GM18508 (cell line): Measurements from ENCODE around the gene PDLIM3.
"Not testable (repeated sequence)": the region's sequence is repeated elsewhere in the genome, so short reads cannot be mapped to it uniquely, and the experiment has no call there.

Experiments
- ATAC-seq: cut with Tn5 transposase; IDR thresholded peaks from one replicate; pipeline ENCODE4 v1.9.1; 2021; ENCODE audit warnings: moderate number of reproducible peaks; ENCODE audit not compliant: insufficient read depth, unreplicated experiment

Gene PDLIM3, protein sequence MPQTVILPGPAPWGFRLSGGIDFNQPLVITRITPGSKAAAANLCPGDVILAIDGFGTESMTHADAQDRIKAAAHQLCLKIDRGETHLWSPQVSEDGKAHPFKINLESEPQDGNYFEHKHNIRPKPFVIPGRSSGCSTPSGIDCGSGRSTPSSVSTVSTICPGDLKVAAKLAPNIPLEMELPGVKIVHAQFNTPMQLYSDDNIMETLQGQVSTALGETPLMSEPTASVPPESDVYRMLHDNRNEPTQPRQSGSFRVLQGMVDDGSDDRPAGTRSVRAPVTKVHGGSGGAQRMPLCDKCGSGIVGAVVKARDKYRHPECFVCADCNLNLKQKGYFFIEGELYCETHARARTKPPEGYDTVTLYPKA

DNA sequence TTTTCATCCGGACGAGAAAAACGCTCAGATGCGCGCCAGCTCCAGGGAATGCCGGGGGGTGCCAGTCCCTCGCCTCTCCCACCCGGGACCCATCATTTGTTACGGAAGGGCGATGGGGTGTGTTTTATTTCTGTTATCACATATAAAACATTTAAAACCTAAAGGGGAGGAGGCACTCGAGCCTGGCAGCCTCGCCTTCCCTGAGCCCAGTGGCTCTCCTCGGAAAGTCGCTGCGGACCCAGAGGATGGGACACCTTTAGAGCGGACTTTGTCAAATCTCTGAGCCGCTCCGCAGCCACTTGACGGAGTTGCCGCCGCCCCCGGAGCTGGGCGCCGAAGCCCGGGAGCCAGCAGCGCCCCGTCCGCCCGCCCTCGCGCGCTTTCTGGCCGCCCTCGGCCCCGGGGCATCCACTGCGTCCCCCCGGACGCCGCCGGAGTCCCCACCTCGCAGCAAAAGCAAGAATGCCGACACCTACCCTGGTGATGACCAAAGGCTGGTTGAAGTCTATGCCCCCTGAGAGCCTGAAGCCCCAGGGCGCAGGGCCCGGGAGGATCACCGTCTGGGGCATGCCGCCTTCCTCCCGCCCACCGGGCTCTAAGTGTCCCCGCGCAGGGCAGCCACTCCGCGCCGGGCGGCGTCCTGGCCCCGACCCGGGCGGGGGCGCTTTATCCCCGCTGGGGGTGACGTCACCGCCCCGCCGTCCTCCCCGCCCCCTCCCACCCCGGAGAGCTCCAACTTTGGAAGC is at the start of gene PDLIM3:
Gene PDLIM3 (minus strand): TSS at position 642 of the 746 bp plus-strand sequence. CDS start 73 bp downstream, at position 569.
- no peak for ATAC-seq

DNA sequence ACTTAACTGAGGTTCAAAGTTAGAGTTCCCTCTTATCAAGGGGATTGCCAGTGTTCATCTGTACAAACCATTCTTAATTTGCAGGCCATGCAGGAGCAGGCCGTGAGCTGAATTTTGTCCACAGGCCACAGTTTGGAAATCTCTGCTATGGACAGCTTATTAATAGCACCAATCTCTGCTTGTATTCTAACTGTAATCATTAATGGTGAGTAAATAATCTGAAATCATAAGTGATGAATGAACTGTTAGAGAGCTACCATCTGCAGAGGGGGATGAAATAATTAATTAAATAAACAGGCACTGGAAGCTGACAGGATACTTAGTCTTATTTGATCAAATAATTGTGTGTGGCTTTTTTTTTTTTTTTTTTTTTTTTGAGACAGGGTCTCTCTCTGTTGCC is 48.5 kb upstream of the PDLIM3 start:
- ATAC-seq: no peak

DNA sequence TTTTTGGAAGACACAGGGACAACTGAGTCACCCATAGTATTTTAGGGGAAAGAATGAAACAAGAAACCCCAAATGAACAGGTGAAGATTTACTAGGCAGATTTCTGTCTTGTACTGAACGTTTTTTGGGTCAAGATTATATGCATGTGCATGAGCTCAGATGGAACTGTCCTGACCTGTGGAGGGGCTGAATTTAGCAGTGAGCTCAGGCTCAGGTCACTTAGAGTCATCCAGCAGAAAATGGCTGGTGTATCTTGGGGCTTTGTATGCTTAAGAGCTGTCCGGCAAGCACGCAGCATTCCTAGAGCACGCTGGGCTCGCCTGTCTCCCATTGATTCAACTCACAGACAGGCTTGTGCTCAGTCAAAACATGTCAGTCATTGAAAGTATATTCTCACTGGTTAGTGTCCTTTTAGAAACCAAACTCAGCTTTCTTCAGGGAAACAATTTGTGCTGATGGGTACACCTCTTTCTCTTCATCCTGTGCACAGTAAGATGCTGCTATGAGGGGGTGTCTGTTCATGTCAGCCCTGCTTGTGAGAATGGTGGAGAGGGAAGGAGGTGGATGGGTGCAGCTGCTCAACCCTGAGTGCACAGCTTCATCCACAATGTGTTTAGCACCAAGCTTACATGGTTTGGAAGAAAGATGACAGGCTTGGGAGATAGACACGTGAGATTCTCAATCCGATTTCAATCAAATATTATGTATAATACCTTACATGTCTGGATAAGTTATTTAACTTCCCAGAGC is 47.5 kb upstream of the PDLIM3 start:
- ATAC-seq: no peak

DNA sequence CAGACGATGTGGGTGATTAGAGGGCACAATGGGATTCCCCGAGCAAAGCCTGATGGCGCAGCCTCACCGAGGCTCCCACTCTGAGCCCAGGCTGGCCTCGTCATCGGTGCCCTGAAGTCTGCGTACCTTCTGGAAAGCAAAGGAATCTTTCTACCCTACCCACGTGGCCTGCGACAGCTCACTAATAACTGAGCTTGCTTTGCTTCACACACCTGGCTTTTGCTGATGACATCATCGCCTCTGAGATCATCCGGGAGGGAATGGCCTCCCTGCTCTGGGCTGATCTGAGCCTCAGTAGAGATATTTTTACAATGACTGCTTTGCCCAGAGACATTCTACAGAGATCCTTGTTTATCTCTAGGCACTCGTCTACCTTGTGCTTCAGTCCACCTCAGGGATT is 45.4 kb upstream of the PDLIM3 start:
- no peak for ATAC-seq

DNA sequence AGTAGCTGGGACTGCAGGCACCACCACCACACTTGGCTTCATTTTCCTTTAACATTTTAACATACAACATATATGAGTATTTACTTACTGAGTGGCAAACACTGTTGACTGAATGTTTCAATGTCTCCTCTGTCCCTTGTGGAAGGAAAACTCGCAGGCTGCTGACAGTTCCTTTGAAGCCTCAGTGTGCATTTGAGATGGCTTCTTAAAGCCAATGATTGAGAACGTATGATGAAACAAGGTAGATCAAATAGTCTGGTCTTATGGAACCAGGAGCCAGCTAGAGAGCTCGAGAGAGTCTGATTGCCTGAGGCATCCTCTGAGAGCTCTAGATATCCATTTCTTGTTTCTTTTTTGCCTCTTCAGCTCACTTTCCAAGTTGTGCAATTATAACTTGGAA is 43.0 kb upstream of the PDLIM3 start:
- ATAC-seq: no peak

DNA sequence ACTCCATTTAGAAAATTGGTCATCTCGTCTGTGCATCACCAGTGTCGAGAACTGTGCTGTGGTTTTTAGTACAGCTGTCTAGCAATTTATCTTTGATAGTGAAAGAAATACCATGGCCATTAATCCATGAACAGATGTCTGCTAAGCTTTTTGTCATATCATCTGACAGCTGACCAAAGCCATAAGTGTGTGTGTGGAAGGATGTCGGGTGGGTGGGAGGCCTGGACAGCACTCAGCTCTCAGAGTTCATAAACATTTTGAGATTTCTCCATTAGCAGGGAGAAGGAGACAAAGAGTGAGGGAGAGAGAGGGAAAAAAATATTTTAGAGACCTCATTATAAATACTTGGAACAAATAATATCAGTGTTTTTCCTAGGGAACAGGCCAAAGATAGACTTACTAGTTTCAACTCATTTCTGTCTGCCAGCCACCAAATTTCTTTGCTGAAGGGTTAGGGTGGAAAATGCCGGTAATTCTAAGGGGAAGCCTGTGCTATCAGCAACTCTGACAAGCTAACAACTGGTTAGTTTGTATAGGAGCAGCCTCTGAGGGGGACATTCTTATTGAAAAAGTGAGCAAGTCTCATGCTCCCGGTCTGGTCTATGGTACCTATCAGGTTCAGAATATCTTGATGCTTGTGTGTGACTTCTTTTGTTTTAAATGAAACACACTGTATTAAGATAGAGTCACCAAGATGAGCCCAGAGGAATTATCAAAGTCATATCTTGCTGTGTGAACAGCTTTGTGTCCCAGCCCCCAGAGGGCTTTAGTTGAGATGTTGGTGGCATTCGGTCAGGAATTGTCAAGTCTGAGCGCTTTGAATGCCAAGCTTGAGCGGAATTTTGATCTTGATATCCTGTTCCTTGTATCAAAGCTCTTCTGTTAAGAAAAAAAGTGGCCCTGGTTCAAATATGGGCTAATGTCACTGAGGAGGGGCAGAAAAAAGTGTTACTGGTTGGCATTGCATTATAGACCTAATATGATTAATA is 41.9 kb upstream of the PDLIM3 start:
- no peak for ATAC-seq

DNA sequence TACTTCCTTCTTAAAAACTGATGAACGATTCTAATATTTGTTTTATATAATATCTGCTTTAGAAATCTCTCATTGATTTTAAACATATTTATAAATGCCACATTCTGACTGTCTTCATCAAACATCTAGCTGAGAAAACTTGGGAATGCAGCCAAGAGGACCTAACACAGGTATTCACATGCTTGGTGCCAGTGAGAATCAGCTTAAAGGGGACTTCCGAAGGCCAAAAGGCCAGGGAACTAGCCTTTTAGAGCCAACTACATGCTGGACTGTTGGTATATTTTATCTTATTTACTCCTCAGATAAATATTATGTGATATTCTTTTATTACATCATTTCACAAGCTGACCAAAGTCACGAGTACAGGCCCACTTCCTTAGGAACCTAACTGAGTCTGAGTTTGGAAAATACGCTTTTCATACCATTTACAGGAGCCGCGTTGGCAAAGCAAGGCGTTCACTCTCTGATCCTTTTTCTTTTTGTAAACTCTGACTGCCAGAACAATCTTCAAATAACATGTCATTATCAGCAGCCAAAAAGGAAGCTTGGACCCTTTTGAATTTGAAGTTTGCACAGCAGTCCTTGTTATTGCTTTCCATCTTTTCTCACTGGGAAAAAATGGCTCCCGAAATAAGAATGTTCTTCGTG is 41.1 kb upstream of the PDLIM3 start:
- ATAC-seq: no peak

DNA sequence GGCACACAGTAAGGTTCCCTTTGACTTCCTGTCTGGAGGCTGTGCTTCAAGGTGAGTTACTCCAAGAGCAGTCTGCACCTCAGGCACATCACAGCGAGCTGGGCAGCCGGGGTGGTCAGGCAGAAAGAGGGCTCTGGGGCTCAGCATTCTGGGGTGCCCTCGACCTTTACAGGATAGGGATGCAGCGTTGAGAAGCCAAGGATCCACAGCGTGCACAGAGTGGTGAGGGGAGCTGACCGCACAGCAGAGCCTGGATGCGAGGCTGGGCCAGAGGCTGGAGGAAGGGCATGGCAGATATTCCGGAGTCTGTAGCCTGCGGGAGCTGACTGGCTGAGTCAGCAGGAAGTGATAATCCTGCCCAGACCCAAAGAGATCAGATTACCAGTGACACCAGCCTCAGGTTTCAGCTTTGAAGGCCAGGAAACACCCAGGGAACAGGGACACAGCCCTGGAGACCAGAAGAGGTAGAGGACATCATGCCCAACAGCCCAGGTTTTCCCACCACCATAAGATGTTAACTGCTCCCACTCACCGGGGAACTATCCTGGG is 38.4 kb upstream of the PDLIM3 start:
- ATAC-seq: no peak

DNA sequence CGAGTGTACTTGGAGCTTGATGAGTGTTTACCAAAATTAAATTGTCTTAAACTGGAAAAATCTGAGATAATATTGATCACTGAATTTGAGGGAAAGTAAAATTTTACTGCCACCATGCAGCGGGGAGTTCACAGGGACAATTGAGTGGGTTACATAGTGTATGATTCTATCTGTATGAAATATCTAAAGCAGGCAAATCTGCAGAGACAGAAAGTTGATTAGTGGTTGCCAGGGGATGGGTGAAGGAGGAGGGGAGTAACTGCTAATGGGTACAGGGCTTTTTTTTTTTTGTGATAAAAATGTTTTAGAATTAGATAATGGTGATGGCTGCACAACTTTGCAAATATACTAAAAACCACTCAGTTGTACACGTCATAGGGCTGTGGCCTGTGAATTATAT is 35.4 kb upstream of the PDLIM3 start:
- ATAC-seq: no peak

DNA sequence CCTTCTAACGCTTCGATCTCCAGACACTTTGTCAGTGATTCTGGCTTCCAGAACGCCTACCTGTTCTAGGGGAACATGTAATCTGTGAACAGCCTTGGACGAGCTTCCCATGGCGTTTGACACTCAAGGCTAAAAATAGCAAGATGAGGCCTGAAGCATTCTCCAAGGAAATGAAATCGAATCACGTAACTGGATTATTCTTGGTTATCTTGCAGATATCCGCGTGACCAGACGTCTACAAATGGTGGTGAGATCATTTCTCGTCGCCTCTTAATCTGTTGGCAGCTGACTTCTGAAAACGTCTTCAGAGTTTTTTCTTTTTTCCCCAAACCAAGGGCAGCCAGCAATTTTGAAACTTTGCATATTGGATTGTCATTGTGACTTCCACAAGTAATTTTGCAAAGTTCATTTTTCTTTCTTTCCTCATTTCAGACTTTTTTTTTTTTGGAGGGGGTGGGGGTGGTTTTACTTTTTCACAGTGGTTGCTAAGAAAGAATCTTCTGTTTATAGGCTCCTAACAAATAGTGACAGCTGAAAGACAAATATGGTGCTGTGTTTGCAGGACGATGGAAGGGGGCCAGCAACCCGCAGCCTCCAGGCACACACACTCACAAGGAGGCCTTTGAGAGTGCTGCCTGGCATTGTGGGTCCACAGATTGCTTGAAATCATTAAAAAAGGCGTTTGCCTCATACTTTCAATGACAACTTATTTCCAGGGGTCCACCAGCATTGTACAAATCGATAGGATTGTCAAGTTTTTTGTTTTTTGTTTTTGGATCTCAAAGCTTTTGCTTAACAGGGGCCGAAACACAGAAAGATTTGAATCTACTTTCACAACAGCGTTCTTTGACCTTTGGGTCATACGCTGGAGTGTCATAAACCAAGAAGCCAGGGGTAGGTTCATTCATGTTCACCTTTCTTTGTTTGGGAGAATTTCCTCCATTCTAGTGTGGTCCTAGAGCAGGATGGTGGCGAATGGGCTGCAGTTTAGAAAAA is 32.4 kb upstream of the PDLIM3 start:
- ATAC-seq: no peak

DNA sequence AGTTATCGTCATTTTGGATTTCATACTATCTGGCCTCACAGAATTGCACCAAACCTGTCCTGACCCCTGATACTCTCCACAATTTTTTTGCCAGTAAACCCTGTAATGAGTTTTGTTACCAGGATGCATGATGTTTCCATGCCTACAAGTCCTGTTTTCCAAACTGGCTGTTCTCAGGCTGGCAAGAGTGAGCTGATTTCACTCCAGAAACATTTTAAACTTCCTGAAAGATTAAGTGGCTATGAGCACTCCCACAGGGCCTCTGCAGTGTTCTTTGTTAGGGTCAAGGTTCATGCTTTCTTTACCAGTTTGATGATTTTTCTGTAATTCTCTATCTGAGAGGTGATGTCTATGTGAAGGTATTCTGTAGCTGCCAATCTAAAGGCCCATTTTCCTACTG is 31.7 kb upstream of the PDLIM3 start:
- no peak for ATAC-seq

DNA sequence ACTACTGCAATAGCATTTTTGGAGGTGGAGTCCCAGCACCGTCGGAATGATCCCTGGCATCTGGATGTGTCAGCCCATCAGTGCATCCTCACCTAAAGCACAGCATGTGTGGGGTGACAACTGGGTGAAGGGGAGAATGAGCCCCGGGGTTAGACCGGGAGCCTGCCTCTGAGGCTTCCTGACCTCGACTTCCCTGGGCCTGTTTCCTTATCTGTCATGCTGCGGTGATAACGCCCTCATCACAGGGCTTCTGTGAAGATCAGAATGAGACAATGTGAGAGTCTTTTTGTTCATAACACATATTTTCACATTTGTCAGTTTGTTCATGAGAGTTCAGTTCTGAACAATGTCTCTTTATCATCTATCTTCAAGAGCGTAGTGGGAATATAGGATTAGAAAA is 31.1 kb upstream of the PDLIM3 start:
- ATAC-seq: no peak

DNA sequence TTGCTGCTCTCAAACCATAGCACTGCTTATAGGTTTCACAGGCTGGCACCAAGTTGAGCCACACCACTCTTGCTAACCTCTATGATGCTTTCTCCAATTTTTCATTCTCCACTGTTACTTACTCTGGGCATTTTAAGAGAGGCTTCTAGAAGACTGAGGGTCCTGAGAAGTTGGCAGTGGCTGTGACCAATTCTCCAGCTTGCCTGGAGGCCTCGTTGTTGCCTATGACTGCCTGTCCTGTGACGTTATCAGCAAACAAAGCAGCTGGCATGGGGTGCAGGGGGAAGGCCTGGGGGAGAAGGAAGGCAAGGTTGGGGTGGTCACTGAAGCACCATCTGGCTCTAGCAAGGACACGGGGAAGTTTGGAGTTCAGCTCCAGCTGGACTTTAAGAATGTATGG is 30.4 kb upstream of the PDLIM3 start:
- ATAC-seq: no peak

DNA sequence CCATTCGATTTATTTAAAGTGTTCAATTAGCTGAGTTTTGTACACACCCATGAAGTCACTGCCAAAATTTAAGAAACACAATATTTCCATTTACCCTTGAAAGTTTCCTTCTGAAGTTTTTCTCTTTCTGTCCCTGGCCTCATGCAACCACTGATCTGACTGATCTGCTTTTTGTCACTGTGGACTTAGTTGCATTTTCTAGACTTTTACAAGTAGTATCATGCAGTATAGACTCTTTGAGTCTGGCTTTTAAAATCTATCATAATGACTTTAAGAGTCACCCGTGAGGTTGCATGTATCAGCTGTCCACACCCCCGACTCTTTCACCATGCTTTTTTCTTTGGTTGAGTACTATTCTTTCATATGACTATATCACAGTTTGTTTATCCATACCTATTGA is 29.0 kb upstream of the PDLIM3 start:
- no peak for ATAC-seq

DNA sequence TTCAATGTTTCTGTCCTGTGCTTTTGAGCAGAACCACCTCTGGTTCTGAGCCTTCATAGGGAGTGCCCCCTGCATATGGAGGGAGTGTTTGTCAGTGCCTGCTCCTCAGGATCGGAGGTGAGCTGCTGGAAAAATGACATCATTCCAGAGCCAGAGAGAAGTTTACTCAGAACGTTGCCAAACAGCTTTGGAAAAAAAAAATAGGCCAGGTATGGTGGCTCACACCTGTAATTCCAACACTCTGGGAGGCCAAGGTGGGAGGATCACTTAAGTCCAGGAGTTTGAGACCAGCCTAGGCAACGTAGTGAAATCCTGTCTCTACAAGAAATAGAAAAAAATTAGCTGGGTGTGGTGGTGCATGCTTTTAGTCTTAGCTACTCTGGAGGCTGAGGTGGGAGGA is 27.2 kb upstream of the PDLIM3 start:
- ATAC-seq: no peak

DNA sequence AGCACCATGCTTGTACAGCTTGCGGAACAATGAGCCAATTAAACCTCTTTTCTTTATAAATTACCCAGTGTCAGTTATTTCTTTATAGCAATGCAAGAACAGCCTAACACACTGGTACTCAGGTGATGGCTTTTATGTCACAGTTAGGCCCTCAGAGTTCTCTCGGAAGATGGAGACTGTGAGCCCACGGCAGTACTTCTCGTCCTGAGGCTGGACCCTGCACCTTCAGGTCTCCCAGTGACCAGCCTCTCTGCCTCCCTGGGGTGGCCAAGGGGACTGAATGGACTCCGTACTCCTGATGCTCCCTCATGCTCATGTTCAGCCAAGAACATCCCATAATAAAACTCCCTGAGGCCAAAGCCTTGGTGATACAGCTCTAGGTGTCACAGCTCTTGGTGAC is 25.0 kb upstream of the PDLIM3 start:
- ATAC-seq: no peak

DNA sequence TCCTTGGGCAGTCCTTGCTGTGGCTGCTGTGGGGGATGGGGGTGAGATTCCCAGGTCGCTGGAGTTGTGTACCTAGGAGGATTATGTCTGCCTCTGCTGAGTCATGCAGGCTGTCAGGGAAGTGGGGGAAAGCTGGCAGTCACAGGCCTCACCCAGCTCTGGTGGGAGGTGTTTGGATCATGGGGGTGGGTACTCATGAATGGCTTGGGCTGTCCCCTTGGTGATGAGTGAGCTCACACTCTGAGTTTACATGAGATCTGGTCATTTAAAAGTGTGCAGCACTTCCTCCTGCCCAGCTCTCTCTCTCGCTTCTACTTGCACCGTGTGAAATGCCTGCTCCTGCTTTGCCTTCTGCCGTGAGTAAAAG is 24.6 kb upstream of the PDLIM3 start:
- no peak for ATAC-seq

DNA sequence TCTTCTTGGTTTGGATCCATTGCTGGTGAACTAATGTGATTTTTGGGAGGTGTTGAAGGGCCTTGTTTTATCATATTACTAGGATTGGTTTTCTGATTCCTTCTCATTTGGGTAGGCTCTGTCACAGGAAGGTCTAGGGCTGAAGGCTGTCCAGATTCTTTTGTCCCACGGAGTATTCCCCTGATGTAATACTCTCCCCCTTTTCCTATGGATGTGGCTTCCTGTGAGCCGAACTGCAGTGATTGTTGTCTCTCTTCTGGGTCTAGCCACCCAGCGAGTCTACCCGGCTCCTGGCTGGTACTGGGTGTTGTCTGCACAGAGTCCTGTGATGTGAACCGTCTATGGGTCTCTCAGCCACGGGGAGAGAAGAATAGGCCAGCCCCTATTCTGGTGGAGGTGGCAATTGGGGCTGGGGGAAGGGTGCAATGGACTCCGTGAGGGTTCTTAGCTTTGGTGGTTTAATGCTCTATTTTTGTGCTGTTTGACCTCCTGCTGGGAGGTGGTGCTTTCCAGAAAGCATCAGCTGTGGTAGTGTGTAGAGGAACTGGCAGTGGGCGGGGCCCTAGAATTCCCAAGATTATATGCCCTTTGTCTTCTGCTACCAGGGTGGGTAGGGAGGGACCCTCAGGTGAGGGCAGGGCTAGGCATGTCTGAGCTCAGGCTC is 24.1 kb upstream of the PDLIM3 start:
- not testable (repeated sequence) for ATAC-seq
